NK-92 (cell line): ENCODE measurements around the gene COL23A1.

Source experiments
- DNase-seq: peaks from one replicate; lab custom pipeline; 2025; ENCODE audit not compliant: unreplicated experiment; lab: John Stamatoyannopoulos, UW

The COL23A1 gene

GRCh38 chr5:178291161-178291561, 299.0 kb downstream of the COL23A1 start:
- no peak for DNase-seq

GRCh38 chr5:178290376-178290775, 299.8 kb downstream of the COL23A1 start:
- DNase-seq: no peak

GRCh38 chr5:178289438-178289837, 300.8 kb downstream of the COL23A1 start:
- no peak for DNase-seq

- DNase-seq: no peak
Observed at GRCh38 chr5:178288401-178289368, 301.5 kb downstream of the COL23A1 start.

- DNase-seq: no peak
Observed at GRCh38 chr5:178287791-178288105, 302.4 kb downstream of the COL23A1 start.

- no peak for DNase-seq
Observed at GRCh38 chr5:178287091-178287790, 303.0 kb downstream of the COL23A1 start.

GRCh38 chr5:178286226-178287090, 303.7 kb downstream of the COL23A1 start:
- no peak for DNase-seq

- DNase-seq: no peak
Observed at GRCh38 chr5:178285399-178286225, 304.6 kb downstream of the COL23A1 start.

GRCh38 chr5:178284996-178285395, 305.2 kb downstream of the COL23A1 start:
- DNase-seq: no peak

- no peak for DNase-seq
Observed at GRCh38 chr5:178284093-178284675, 306.0 kb downstream of the COL23A1 start.

- DNase-seq: no peak
Observed at GRCh38 chr5:178283520-178283919, 306.7 kb downstream of the COL23A1 start.

- DNase-seq: no peak
Observed at GRCh38 chr5:178282391-178282790, 307.8 kb downstream of the COL23A1 start.

- DNase-seq: no peak
Observed at GRCh38 chr5:178281331-178281730, 308.9 kb downstream of the COL23A1 start.

GRCh38 chr5:178280631-178281030, 309.6 kb downstream of the COL23A1 start:
- DNase-seq: no peak

GRCh38 chr5:178279723-178280438, 310.3 kb downstream of the COL23A1 start:
- no peak for DNase-seq

GRCh38 chr5:178279026-178279722, 311.0 kb downstream of the COL23A1 start:
- no peak for DNase-seq

- no peak for DNase-seq
Observed at GRCh38 chr5:178278358-178279023, 311.7 kb downstream of the COL23A1 start.

GRCh38 chr5:178277866-178278265, 312.3 kb downstream of the COL23A1 start:
- no peak for DNase-seq
